GM18526 (cell line): ENCODE measurements around the gene WNT16.

Source experiments
- POLR2A ChIP-seq: IDR thresholded peaks from 3 replicates; pipeline ENCODE4 v1.6.1; 2011; ENCODE audit not compliant: insufficient read length; ENCODE audit errors: extremely low read depth

Gene WNT16

GRCh38 chr7:121369462-121369861, 40.7 kb downstream of the WNT16 start:
- no peak for TF ChIP-seq POLR2A

- TF ChIP-seq POLR2A: no peak
Measured at GRCh38 chr7:121371367-121371766, 42.6 kb downstream of the WNT16 start.

GRCh38 chr7:121371883-121372282, 43.1 kb downstream of the WNT16 start:
- no peak for TF ChIP-seq POLR2A

GRCh38 chr7:121372376-121373010, 43.7 kb downstream of the WNT16 start:
- TF ChIP-seq POLR2A: no peak

GRCh38 chr7:121373177-121373576, 44.4 kb downstream of the WNT16 start:
- no peak for TF ChIP-seq POLR2A

- no peak for TF ChIP-seq POLR2A
Measured at GRCh38 chr7:121376979-121377378, 48.2 kb downstream of the WNT16 start.

GRCh38 chr7:121379930-121380329, 51.1 kb downstream of the WNT16 start:
- TF ChIP-seq POLR2A: no peak

GRCh38 chr7:121382473-121382872, 53.7 kb downstream of the WNT16 start:
- TF ChIP-seq POLR2A: no peak

GRCh38 chr7:121383235-121383910, 54.6 kb downstream of the WNT16 start:
- TF ChIP-seq POLR2A: no peak

- no peak for TF ChIP-seq POLR2A
Measured at GRCh38 chr7:121384265-121384664, 55.5 kb downstream of the WNT16 start.

GRCh38 chr7:121385056-121385799, 56.4 kb downstream of the WNT16 start:
- TF ChIP-seq POLR2A: no peak

- no peak for TF ChIP-seq POLR2A
Measured at GRCh38 chr7:121385800-121386179, 57.0 kb downstream of the WNT16 start.

GRCh38 chr7:121388950-121389349, 60.1 kb downstream of the WNT16 start:
- no peak for TF ChIP-seq POLR2A

- TF ChIP-seq POLR2A: no peak
Measured at GRCh38 chr7:121390109-121390508, 61.3 kb downstream of the WNT16 start.

GRCh38 chr7:121390617-121391016, 61.8 kb downstream of the WNT16 start:
- no peak for TF ChIP-seq POLR2A
